GM19193 (cell line): Measurements from ENCODE around the gene ERICH2.

Experiments
- POLR2A ChIP-seq: IDR thresholded peaks from 4 replicates; pipeline ENCODE4 v1.6.1; 2011; ENCODE audit not compliant: insufficient read depth, insufficient read length; ENCODE audit errors: extremely low read depth

The ERICH2 gene, protein sequence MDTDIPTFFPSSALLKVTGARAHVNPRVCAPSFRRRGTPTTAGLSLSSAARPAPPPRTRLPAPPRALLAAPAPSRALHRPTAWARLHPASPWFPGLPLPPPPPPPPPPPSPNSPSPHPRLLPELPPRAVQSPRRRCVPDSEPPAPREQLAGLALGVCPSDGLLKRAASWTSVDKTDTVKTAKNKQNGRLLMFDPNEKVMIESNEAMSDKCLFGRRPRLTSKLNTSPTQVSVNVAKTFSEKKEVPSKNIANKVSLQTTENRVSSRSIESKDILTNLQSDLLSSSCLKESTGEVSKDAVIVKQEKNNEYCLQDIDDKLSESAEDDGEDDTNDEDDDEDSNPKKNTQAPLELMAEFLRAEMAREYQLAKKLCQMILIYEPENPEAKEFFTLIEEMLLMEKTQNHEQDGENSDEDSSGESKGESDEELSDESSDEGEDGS

DNA sequence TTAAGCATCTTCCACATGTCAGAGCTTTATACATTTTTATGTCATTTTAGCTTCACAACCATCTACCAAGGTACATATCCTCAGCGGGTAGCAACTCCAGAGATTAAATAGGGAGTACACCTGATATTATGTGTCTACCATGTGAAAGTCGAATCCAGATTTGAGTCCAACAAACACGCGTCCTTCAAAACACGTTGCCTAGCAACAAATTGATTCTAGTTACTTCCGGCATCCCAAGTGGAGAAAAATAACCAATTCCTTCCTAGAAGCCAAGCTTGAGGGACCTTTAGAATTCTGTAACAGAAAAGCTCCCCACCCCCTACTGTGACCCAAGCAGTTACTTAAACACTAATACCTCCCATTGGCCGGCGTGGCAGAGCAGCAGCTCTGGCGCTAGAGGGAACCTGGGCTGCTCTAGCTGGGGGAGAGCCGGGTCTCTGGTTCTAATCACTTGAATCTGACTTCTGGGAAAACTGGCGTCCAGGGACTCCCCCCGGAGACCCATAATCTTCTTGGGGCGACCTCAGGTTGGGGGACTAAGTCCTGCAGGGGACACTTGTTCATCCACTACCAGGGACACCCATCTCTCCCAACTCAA is at the start of gene ERICH2:
Gene ERICH2, plus strand, starts transcription at position 371 of the 598 bp plus-strand sequence. CDS start 304 bp downstream, outside the sequence.
- TF ChIP-seq POLR2A, result no peak

DNA sequence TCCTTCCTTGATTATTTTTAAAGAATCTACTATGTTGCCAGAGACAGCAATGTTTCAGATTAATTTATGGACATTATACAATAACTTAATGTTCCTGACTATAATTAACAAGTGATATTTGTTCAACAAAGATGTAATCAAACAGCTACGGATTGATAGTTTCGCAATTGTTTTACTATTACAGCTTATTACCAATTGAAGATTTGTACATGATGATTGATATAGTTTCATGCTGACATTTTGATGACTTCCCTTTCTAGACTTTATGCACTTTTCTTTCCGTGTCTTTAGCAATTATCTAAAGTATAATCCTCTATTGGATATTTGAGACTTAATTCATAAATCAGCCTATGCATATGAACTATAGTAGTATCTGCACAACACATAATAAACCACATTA is 48.5 kb upstream of the ERICH2 start:
- TF ChIP-seq POLR2A, result no peak

DNA sequence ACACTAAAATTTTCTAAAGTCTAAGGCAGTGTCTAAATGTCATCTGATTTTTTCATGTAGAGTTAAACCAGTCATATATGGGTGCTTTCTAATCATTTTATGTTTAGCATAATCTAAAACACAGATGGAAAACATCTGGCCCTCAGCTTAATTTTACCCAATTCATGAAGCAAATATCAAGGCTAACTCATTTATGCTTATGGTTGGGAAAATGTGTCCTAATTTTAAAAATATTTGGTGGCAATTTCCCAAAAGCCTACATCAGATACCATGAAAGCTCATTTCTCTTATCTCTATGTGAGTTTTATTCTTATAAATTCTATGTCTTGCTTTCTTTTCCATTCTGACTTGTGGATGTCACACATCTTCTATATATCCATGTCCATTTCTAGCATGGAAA is 47.9 kb upstream of the ERICH2 start:
- no peak for TF ChIP-seq POLR2A

DNA sequence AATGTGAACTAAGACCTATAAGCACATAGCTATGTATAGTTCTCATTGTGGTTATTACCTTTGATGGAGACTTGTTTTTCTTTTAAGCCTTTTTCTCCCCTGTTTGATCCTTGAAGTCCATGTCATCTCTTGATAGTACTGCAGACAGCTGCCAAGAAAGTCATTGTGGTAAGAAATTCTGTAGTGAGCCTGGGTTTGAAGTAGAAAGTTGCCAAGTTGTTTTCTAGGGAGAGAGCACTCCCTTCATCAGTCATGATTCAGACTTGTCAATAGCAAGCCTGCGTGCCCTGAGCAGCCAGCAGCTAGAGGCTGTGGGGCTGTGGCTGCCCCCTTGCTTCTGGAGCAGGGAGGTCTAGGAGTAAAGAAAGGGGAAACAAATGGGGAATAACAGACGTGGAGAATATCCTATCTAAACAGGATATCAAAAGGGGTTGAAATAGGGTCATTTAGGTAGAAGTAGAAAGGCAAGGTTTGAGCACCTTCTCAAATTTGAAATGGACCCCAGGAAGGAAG is 46.7 kb upstream of the ERICH2 start:
- no peak for TF ChIP-seq POLR2A

DNA sequence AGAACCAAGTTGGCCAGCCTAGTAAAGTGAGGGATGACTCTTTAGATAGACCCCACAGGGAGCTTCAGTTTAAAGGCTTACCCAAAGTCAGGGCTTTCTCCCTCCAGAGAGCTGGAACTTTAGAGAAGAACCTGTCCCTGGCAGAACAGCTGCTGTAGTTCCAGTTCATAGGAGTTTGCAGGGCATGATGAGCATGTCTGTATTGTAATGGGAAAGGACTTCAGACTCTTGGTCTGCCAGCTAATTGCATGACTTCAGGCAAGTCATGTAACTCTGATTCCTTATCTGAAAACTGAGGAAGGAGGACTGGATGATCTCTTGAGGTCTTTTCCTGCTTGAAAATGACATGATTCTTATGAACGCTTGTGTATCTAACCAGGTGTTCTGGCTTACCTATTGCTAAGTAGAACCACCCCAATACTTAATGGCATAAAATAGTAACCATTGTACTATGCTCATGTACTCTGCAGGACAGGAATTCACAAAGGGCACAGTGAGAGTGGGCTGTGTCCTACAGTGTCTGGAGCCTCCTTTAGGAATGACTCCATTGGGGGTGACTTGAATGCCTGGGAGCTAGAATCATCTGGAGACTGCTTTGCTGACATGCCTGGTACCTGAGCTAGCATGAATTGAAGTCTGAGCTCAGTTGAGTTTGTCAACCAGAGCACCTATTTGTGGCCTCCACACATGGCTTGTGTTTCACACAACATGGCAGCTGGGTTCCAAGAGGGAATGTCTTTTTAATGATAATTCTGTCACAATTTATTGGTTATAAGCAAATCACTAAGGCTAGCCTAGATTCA is 36.2 kb upstream of the ERICH2 start:
- TF ChIP-seq POLR2A, result no peak

DNA sequence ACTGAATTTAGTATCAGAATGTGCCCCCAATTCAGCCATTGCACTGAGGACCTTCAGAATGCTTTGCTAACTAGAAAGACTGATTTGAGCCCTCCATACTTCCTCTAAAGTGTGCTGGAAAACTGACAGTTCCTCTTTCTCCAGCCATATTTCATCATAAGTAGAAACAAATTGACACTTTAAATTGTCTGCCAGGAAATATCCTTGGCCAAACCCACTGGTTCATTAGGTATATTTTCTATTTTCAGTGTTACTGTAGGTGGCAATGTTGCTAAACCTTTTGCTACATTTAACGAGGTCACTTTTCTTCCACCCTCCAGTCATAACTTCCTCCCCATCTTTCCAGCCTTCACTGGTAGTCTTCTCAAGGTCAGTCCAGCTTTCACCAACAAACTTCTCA is 33.5 kb upstream of the ERICH2 start:
- TF ChIP-seq POLR2A, result no peak

DNA sequence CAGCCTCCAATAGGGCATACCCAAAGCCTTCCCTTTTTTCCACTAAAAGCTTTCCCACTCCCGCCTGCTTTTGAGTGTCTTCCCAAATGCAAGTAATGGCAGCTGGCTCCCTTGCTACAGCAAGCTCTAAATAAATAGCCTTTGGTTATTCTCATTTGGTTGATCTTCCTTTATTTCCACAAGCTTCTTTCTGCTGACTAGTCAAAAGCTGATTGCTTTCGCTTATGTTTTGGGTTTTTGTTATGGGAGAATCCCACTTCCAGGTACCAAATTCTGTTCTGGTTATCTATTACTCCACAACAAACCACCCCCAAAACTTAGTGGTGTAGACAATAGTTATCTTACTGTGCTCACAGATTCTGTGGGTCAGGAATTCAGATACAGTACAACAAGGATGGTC is 32.8 kb upstream of the ERICH2 start:
- no peak for TF ChIP-seq POLR2A

DNA sequence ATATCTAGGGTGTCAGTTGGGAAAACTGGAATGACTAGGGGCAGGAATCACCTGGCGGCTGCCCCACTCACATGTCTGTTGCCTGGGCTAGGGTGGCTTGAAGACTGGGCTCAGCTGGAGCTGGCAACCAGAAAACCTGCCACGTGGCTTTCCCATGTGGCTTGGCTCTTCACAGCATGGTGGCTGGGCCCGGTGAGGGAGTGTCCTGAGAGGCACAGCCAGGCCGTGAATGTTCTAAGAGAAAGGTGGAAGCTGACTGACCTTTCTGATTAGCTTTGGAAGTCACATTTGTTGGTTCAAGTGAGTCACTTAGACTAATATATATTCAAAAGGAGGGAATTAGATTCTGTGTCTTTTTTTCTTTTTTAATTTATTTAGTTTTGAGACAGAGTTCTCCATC is 32.4 kb upstream of the ERICH2 start:
- TF ChIP-seq POLR2A, result no peak

DNA sequence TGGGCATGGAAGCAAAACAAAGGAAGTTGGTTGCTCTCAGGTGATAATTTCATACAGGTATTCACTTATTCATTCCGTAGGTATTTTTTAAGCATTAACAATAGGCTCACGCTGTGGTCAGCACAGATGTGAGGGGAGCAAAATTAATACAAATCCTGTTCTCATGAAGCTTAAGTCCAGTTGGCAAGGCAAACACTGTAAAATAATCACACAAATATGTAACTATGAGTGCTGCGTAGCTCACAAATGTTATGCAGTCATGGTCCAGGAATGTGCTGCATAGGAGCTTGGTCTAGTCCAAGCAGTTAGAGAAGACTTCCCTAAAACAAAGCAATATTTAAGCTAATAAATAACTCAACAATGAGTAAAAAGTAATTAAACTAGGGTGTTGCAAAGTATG is 31.1 kb upstream of the ERICH2 start:
- TF ChIP-seq POLR2A, result no peak

DNA sequence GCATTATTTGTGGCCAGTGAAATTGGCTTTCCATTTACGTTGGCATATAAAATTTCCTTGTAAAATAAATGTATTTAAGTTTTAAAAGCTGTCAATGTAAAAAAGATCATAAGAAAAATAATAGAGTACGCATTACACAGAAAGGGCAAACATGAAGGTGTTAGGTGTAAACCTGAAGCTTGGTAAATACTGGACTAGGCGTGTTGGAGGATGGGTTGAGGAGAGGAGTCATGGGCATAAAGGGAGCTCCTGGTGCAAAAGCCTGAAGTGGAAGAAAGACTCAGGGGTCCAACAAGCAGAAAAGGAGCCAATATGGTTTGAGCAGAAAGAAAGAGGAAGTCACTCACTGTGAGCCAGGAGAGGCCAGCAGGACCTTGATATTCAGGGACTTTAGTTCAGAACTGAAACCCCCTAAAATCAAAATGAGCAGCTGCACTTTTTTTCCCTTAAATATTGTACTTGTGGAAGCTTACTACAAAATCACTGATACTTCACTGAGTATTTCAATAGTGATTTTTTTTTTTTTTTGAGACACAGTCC is 30.6 kb upstream of the ERICH2 start:
- no peak for TF ChIP-seq POLR2A

DNA sequence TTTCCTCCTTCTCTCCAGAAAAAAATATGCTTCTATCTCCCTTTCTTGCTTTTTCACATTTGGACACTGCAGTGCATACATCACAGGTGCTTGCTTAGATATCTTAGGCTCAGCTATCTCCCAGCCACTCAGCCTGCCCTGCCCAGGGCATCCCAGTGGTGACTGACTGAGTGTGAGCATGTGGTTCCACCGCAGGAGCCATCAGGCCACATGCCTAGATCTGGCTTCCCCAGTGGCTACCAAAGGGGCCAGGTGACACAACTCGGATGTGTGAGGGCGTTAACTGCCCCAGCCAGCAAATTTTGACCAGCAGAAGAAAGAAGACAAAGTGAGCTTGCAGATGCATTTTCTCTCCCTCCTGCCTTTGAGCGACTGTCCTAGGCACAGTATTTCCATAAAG is 29.5 kb upstream of the ERICH2 start:
- TF ChIP-seq POLR2A, result no peak

DNA sequence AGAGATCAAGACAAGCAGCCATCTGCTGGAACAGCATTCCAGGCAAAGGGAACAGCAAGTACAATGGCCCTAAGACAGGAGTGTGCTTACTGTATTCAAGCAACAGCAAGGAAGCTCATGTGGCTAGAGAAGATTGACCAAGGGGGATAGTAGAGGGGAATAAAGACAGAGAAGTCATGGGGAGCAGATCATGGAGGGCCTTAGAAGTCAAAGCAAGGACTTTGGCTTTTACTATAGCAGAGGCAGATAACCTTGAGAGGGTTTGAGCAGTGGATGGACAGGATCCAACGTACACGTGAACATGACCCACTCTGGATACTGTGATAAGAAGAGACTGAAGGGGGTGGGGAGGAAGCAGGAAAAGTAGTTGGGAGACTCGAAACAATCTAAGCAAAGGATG is 28.2 kb upstream of the ERICH2 start:
- no peak for TF ChIP-seq POLR2A

DNA sequence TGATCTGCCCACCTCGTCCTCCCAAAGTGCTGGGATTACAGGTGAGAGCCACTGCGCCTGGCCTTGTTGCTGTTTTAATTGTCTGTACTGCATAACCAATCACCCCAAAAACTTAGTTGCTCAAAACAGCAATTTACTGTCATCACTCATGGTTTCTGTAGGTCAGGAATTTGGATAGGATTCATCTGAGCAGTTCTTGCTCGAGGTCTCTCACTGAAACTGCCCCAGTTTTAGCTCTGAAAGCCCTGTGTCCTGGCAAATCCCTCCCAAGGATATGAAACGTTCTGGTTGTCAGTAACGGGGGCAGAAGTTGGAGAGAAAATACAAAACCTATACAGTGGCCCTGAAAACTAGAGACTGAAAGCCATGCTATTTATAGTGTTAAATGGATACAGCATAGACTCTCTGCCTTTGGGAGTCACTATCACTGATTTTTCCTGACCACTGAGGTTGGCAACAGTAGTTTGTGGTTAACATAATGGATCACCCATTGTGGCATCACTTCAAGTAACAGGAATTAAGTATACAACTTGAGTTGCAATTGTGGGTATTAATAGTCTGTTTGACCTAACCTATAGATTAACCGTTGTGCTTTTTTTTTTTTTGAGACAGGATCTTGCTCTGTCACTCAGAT is 27.2 kb upstream of the ERICH2 start:
- no peak for TF ChIP-seq POLR2A

DNA sequence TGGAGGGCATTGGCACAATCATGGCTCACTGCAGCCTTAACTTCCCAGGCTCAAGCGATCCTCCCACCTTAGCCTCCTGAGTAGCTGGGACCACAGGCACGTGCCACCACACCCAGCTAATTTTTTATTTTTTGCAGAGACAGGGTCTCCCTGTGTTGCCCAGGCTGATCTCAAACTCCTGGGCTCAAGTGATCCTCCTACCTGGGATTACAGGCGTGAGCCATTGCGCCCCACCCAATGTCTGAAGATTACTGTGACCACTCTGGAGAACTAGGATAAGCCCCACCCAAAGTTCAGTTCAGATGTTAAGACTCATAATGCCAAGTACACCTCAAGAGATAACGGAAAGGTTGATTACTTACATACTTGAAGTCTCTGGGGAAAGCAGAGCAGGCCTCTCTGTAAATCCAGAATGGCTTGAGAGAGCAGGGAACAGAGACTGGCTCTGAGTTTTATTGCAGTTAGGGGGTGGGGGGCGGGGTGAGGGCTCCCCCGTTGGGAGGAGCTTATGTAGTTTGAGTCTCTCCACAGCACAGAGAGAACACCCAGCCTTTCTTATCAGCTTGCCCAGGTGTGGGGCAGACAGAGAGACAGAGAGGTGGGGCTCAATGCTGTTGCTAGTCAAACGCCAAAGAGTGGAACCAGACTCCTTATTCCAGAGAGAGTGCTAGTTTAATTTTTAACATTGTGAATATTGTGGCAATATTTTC is 26.5 kb upstream of the ERICH2 start:
- TF ChIP-seq POLR2A, result no peak

DNA sequence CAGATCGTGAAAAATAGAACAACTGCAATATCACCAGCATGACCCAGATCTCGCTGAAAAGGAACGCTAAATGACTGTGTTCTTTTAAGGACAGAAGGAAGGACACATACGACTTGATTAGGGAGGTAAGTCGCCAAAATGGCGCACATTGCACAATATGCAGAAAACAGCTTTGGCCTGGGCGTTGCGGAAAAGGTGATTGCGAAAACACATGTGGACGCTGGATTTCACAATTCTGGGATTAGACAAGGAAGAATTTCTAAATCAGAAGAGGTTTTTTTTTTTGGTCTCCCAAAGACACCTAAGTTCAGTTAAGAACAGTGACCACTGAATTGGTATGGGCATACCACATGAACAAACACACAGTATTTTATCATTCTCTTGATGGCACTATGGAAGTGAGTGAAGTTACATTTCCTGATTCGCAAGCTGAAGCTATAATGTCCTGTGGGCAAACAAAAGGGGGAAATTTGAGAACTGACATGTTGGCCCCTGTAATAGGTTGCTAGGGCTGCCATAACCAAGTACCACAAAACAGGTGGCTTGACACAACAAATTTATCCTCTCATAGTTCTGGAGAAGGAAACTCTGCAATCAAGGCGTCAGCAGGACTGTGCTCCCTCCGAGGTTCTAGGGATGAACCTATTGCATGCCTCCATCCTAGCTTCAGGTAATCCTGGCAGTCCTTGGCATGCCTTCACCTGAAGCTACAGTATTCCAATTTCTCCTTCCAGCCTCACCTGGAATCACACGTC is 25.8 kb upstream of the ERICH2 start:
- TF ChIP-seq POLR2A, result no peak
